H1 (cell line): Measurements from ENCODE around the gene PRODH.
"Not testable (repeated sequence)": the region's sequence is repeated elsewhere in the genome, so short reads cannot be mapped to it uniquely, and the experiment has no call there.

Experiments
- EGR1 ChIP-seq: IDR thresholded peaks from 2 replicates; pipeline ENCODE4 v1.6.1; 2011; ENCODE audit warnings: low read depth, low read length, borderline replicate concordance
- RAD21 ChIP-seq, 2 experiments: IDR thresholded peaks in 1 of 2; conservative IDR thresholded peaks in 1 of 2; 2 replicates each; pipeline ENCODE4 v1.6.1; 2011; ENCODE audit warnings: low read depth in 2 of 2, low read length in 2 of 2, improper control_type of control experiment in 1 of 2, inconsistent platforms in 1 of 2, mild to moderate bottlenecking in 1 of 2, moderate library complexity in 1 of 2
- TCF12 ChIP-seq: IDR thresholded peaks from 2 replicates; pipeline ENCODE4 v1.6.1; 2011; ENCODE audit warnings: low read depth, mild to moderate bottlenecking, low read length

DNA sequence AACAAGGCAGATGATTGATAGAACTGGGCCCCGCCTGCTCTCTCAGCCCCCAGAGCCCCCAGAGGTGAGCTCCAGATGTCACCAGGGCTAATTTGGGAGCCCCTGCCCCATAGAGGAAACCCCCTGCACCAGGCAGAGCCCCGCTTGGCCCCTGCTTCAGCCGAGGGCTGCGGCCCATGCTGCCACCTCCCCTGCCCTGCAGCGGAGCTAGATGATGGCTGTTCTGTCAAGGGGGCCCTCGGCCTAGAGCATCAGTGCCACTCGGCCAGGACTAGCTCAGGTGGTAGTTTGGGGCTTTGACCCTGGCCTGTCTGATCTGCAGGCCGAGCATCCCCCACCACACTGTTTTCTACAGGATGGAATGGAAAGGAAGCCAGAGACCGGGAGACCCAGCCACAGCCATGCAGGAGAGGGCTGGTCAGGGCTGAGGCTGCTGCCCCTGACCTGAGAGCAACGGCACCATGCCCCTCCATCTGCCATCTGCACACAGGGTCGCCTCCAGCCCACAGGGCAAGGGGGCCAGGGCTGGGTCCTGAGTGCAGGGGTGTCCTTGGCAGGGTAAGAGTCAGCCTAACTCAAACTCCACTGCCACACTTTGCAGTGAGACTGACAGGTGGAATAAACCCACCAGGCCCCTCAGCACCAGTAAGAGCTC lies 24.2 kb upstream of the PRODH start:
- TF ChIP-seq TCF12; RAD21 (IDR thresholded peaks at IDR 0.05 in 1 of 2, conservative IDR thresholded peaks at IDR 0.05 in 1 of 2; ENCODE audit: low read depth in 2 of 2, low read length in 2 of 2); EGR1: not testable (repeated sequence)
